GM12873 (cell line): Measurements from ENCODE around the gene CHRNA9.

ENCODE experiments used
- CTCF ChIP-seq: IDR thresholded peaks from 2 replicates; pipeline ENCODE4 v1.5.1; 2012; ENCODE audit warnings: low read depth, mild to moderate bottlenecking, moderate library complexity, low read length, control low read depth; ENCODE audit not compliant: insufficient read depth; ENCODE audit errors: missing control alignments

CHRNA9 gene

GRCh38 chr4:40375620-40376019 is 40.5 kb downstream of the CHRNA9 start:
- TF ChIP-seq CTCF, result no peak

GRCh38 chr4:40377512-40378365 is 42.6 kb downstream of the CHRNA9 start:
- TF ChIP-seq CTCF, result no peak

GRCh38 chr4:40378619-40379018 is 43.5 kb downstream of the CHRNA9 start:
- TF ChIP-seq CTCF, result no peak

- TF ChIP-seq CTCF, result no peak
These were observed 44.1 kb downstream of the CHRNA9 start for GRCh38 chr4:40379248-40379647.

GRCh38 chr4:40380647-40381046 is 45.5 kb downstream of the CHRNA9 start:
- TF ChIP-seq CTCF, result no peak

- TF ChIP-seq CTCF, result no peak
These were observed 53.1 kb downstream of the CHRNA9 start for GRCh38 chr4:40388239-40388638.

GRCh38 chr4:40389986-40390385 is 54.9 kb downstream of the CHRNA9 start:
- no peak for TF ChIP-seq CTCF
